Endothelial cell of umbilical vein (primary cell): Measurements from ENCODE around the gene ZFAND2B. TPM values are rescaled to one million over a fixed set of nuclear protein-coding genes. Genes with fewer than 3 reads are reported as not detected.

Experiments used
- BruUV-seq: library from RNA; stranded (reverse); fragments of 400-500 nt; replicated peaks from 2 replicates; lab custom pipeline; 2021; lab: Mats Ljungman, UMichigan
- CTCF ChIA-PET: fragments of 300-600, 350-600 bp; sonication (Branson Sonifier 250); formaldehyde crosslinking; loops from one replicate; lab custom pipeline; 2021; ENCODE audit warnings: antibody characterized with exemption, inconsistent platforms; lab: Charles Lee
- POLR2A ChIA-PET: fragments of 300-600, 350-600 bp; sonication (Branson Sonifier 250); formaldehyde crosslinking; loops from one replicate; lab custom pipeline; 2021; ENCODE audit warnings: antibody characterized with exemption, inconsistent platforms; lab: Charles Lee
- DNase-seq: peaks from one replicate; pipeline ENCODE4 v3.0.0-alpha.2; 2011; ENCODE audit warnings: low read depth, low spot score
- FAIRE-seq: peaks from 2 replicates; lab custom pipeline; 2011; peaks lifted over from hg19 to GRCh38; lab: Jason Lieb, UNC
- H2AFZ ChIP-seq: 2 replicates; pipeline ENCODE4 v1.6.0; 2012; ENCODE audit warnings: low read depth, low read length, control low read depth, inconsistent platforms
- H3K27ac ChIP-seq: 2 replicates; pipeline ENCODE4 v1.5.1; 2011; ENCODE audit warnings: low read depth, mild to moderate bottlenecking, control low read depth, low read length, moderate library complexity; ENCODE audit not compliant: insufficient read depth
- H3K27me3 ChIP-seq, 2 experiments: 2 replicates each; pipeline versions ENCODE4 v1.6.0 to v1.6.1; 2011; ENCODE audit warnings: low read length in 2 of 2, mixed read lengths in 1 of 2; ENCODE audit not compliant: control insufficient read depth in 2 of 2, insufficient read depth in 2 of 2
- H3K36me3 ChIP-seq, 2 experiments: 2 replicates in 1 of 2; 3 replicates in 1 of 2; pipeline ENCODE4 v1.5.1; 2011; ENCODE audit warnings: low read length in 2 of 2, mild to moderate bottlenecking in 1 of 2, moderate library complexity in 1 of 2; ENCODE audit not compliant: control insufficient read depth in 2 of 2, insufficient read depth in 2 of 2; ENCODE audit errors: extremely low read depth in 1 of 2
- H3K4me1 ChIP-seq: 3 replicates; pipeline ENCODE4 v1.5.1; 2011; ENCODE audit warnings: mild to moderate bottlenecking, low read length; ENCODE audit not compliant: control insufficient read depth, insufficient read depth; ENCODE audit errors: extremely low read depth
- H3K4me2 ChIP-seq: 2 replicates; pipeline ENCODE4 v1.6.1; 2011; ENCODE audit warnings: low read length, control low read depth, mixed read lengths; ENCODE audit not compliant: insufficient read depth
- H3K4me3 ChIP-seq, 3 experiments: fragments of 200-600 bp in 1 of 3; sonication (generic), shearing (Covaris generic) in 1 of 3; replicated peaks in 1 of 3; 2 replicates each; pipeline ENCODE4 v1.5.1; 2011 to 2016; ENCODE audit warnings: control low read depth in 3 of 3, low read length in 3 of 3, mild to moderate bottlenecking in 2 of 3, inconsistent platforms in 1 of 3, low read depth in 1 of 3, moderate library complexity in 1 of 3; ENCODE audit not compliant: insufficient read depth in 1 of 3
- H3K79me2 ChIP-seq: 2 replicates; pipeline ENCODE4 v1.6.0; 2012; ENCODE audit warnings: low read length, inconsistent platforms; ENCODE audit not compliant: control insufficient read depth, insufficient read depth
- H3K9ac ChIP-seq: replicated peaks from 2 replicates; pipeline ENCODE3; 2011; ENCODE audit warnings: low read length, control low read depth; ENCODE audit not compliant: insufficient read depth; ENCODE audit errors: extremely low read depth
- H3K9me1 ChIP-seq: replicated peaks from 3 replicates; pipeline ENCODE4 v1.6.0; 2011; ENCODE audit warnings: mild to moderate bottlenecking, low read length; ENCODE audit not compliant: control insufficient read depth, insufficient read depth; ENCODE audit errors: extremely low read depth
- H3K9me3 ChIP-seq: replicated peaks from 2 replicates; pipeline ENCODE4 v1.5.1; 2012; ENCODE audit warnings: low read length, inconsistent platforms; ENCODE audit not compliant: control insufficient read depth, insufficient read depth
- H4K20me1 ChIP-seq: replicated peaks from 2 replicates; pipeline ENCODE3; 2011; ENCODE audit warnings: mild to moderate bottlenecking, low read length; ENCODE audit not compliant: control insufficient read depth, insufficient read depth; ENCODE audit errors: extremely low read depth
- CTCF ChIP-seq, 2 donors: IDR thresholded peaks; 1 replicate in 1 of 2; 2 replicates in 1 of 2; pipeline ENCODE4 v1.5.1; 2011; ENCODE audit warnings: low read length in 2 of 2, mild to moderate bottlenecking in 2 of 2, moderate library complexity in 2 of 2, control low read depth in 1 of 2, inconsistent platforms in 1 of 2, low read depth in 1 of 2; ENCODE audit not compliant: insufficient read depth in 1 of 2; ENCODE audit errors: extremely low read depth in 1 of 2
- EZH2 ChIP-seq: IDR thresholded peaks from 2 replicates; pipeline ENCODE4 v1.6.1; 2012; ENCODE audit warnings: borderline replicate concordance, low read depth, mild to moderate bottlenecking, moderate library complexity, low read length, inconsistent platforms; ENCODE audit not compliant: severe bottlenecking
- FOS ChIP-seq: IDR thresholded peaks from 2 replicates; pipeline ENCODE4 v1.6.1; 2011; ENCODE audit warnings: mild to moderate bottlenecking, low read length, moderate library complexity, borderline replicate concordance; ENCODE audit not compliant: insufficient read depth
- GATA2 ChIP-seq: IDR thresholded peaks from 2 replicates; pipeline ENCODE4 v1.7.0; 2011; ENCODE audit warnings: low read depth, mild to moderate bottlenecking, moderate library complexity, mixed read lengths, low read length; ENCODE audit not compliant: insufficient read length, insufficient read depth
- JUN ChIP-seq: IDR thresholded peaks from 2 replicates; pipeline ENCODE4 v1.6.1; 2011; ENCODE audit warnings: borderline replicate concordance, low read depth; ENCODE audit not compliant: insufficient read length, insufficient read depth
- MAX ChIP-seq: IDR thresholded peaks from 2 replicates; pipeline ENCODE4 v1.6.1; 2011; ENCODE audit not compliant: insufficient read depth, insufficient read length
- MYC ChIP-seq: IDR thresholded peaks from one replicate; pipeline ENCODE4 v1.6.1; 2011; ENCODE audit warnings: mild to moderate bottlenecking, low read depth, low read length
- POLR2A ChIP-seq: IDR thresholded peaks from 2 replicates; pipeline ENCODE4 v1.6.1; 2012; ENCODE audit warnings: low read depth, mild to moderate bottlenecking, control low read depth, low read length
- POLR2AphosphoS5 ChIP-seq: IDR thresholded peaks from 2 replicates; pipeline ENCODE4 v1.6.1; 2012; ENCODE audit warnings: low read depth, mild to moderate bottlenecking, control low read depth, low read length, moderate library complexity; ENCODE audit not compliant: insufficient read depth
- dilution Hi-C: fragments of 300-500 bp; cut with MboI; formaldehyde crosslinking; loops from one replicate; pipeline ENCODE4 v1.15.0; 2019; ENCODE audit warnings: low sequenced_read_pairs; ENCODE audit not compliant: extremely low pct_ligation_motif_present
- intact Hi-C: fragments of 100-400 bp; cut with micrococcal nuclease; formaldehyde crosslinking; loops from one replicate; pipeline ENCODE4 v1.10.0; 2022
- polyA plus RNA-seq, 4 experiments: library from polyadenylated mRNA; depleted of rRNA in 3 of 4; stranded (reverse) in 3 of 4; unstranded in 1 of 4; fragments of >200 nt; gene quantifications; 2 replicates each; pipeline versions ENCODE4 v1.2.1 to v1.2.3, GENCODE V29; 2011 to 2012; ENCODE audit warnings: missing spikeins in 1 of 4
- total RNA-seq: library from RNA; stranded (reverse); gene quantifications from 2 replicates; pipeline ENCODE4 v1.2.3, GENCODE V29; 2021

ZFAND2B gene
- total and polyA plus RNA-seq, 2 donors (not counting 3 experiments of a cell fraction or from before 2014, with no cell fraction given) = 23.3 to 52.0 TPM

- Histone ChIP-seq H3K9me1 (no peaks in the 10 kb centered on the region), H3K27me3 (no peaks in the 10 kb centered on the region), H3K4me1 (peaks cover 4% of the 10 kb centered on the region), H3K4me3 (no peak overlapping the region), H3K4me2 (no peak overlapping the region), H4K20me1 (no peaks in the 10 kb centered on the region), H3K36me3 (no peaks in the 10 kb centered on the region), H2AFZ (no peak overlapping the region), H3K27ac (no peak overlapping the region), H3K9ac (no peak overlapping the region), H3K9me3 (no peaks in the 10 kb centered on the region), H3K79me2 (no peaks in the 10 kb centered on the region)
- BruUV-seq = no TSS peak
- TF ChIP-seq MYC = no peak
- no peak for TF ChIP-seq JUN
- TF ChIP-seq MAX = no peak
- TF ChIP-seq CTCF (IDR thresholded peaks at IDR 0.05; ENCODE audit: extremely low read depth in 1 of 2, insufficient read depth in 1 of 2, low read depth in 1 of 2, low read length in 2 of 2) = no peak
- TF ChIP-seq EZH2 = no peak
- TF ChIP-seq POLR2A = no peak
- TF ChIP-seq GATA2 = no peak
- no peak for TF ChIP-seq POLR2AphosphoS5
- no peak for TF ChIP-seq FOS
- ChIA-PET CTCF (no interaction called here), POLR2A (no interaction called here)
- dilution Hi-C loops (no loop called here), intact Hi-C loops (no loop called here)
- DNase-seq (no peak), FAIRE-seq (no peak)
Measured at GRCh38 chr2:219165058-219165911, 41.3 kb upstream of the ZFAND2B start.
